ENCODE data around the gene ISCU.

DNA sequence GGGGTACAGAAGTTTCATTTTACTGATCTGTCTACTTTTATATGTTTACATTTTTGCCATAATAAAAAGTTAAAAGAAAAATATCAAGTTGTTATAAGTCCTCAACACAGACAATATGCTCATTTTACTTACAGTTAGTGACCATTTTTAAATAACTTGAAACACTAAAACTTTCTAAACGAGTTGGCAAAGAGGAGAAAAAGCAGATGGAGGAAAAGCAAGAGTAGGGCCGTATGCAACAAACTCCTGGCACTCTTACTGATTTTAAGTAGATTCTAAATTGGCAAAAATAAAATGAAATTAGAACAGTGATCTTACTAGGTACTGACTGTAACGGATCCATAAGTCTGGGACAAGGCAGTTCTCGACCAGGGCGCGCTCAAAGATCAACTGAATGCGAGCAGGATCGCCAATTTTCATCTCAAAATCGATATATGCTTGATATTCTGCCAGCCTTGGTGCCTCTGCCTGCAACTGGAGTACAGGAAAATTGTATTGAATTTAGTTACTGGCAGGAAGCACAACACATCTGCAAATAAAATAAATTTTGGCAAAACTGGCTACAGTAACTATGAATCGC is 23.7 kb upstream of the ISCU start:
- TF ChIP-seq GATA2 (IDR thresholded peaks at IDR 0.05; ENCODE audit: low read depth, low read length) (no peak), GATA3 (IDR thresholded peaks at IDR 0.05; ENCODE audit: low read depth, low read length) (no peak)
